IPS-20b (cell line): ENCODE measurements around the gene ACRBP.

Source experiments
- H3K27ac ChIP-seq: one replicate; pipeline ENCODE4 v1.5.1; 2013; ENCODE audit warnings: low read length
- H3K27me3 ChIP-seq: 2 replicates; pipeline ENCODE4 v1.6.1; 2013; ENCODE audit warnings: mild to moderate bottlenecking, low read length, inconsistent platforms; ENCODE audit not compliant: insufficient read depth
- H3K36me3 ChIP-seq: 2 replicates; pipeline ENCODE4 v1.6.1; 2013; ENCODE audit warnings: low read depth, mild to moderate bottlenecking, inconsistent platforms, low read length, moderate library complexity; ENCODE audit not compliant: insufficient read depth
- H3K4me1 ChIP-seq: 2 replicates; pipeline ENCODE4 v1.6.1; 2013; ENCODE audit warnings: mild to moderate bottlenecking, control low read depth, inconsistent platforms, low read length, moderate library complexity; ENCODE audit not compliant: insufficient read depth
- H3K4me3 ChIP-seq: 2 replicates; pipeline ENCODE4 v1.5.1; 2013; ENCODE audit warnings: mild to moderate bottlenecking, low read length, inconsistent platforms
- H3K9ac ChIP-seq: 2 replicates; pipeline ENCODE4 v1.6.1; 2013; ENCODE audit warnings: low read depth, mild to moderate bottlenecking, inconsistent platforms, low read length, moderate library complexity
- H3K9me3 ChIP-seq: 2 replicates; pipeline ENCODE4 v1.6.1; 2013; ENCODE audit warnings: mild to moderate bottlenecking, low read depth, low read length, inconsistent platforms; ENCODE audit not compliant: insufficient read depth

ACRBP gene

DNA sequence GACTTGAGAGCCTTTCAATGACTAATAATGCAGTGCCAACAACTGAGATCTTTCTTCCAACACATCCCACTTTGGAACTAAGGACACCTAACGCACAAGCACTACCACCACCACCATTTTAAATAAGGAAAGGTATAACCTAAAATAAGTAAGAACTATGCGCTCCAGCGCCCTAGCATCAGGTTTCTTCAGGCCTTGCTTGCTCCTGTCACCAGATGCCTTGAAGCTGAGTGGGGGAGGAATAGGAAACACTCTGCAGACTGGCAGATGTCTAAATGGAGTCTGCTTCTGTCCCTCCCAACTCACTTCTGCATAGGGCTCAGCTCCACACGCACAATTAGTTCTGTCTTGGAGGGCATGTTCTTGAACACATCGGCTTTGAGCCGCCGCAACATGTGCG is 55.1 kb downstream of the ACRBP start:
- Histone ChIP-seq H3K9me3 (no peaks in the 10 kb centered on the region), H3K4me3 (no peak overlapping the region), H3K9ac (no peak overlapping the region), H3K27ac (no peak overlapping the region), H3K4me1 (no peaks in the 10 kb centered on the region), H3K36me3 (peaks cover 95% of the 10 kb centered on the region), H3K27me3 (no peaks in the 10 kb centered on the region)
